ENCODE measurements around the gene PPP1R9A. TPM values are rescaled to one million over a fixed set of nuclear protein-coding genes. Genes with fewer than 3 reads are reported as not detected.

Gene PPP1R9A
- total RNA-seq, 1 donor from 2014 or later = 19.9 TPM

DNA sequence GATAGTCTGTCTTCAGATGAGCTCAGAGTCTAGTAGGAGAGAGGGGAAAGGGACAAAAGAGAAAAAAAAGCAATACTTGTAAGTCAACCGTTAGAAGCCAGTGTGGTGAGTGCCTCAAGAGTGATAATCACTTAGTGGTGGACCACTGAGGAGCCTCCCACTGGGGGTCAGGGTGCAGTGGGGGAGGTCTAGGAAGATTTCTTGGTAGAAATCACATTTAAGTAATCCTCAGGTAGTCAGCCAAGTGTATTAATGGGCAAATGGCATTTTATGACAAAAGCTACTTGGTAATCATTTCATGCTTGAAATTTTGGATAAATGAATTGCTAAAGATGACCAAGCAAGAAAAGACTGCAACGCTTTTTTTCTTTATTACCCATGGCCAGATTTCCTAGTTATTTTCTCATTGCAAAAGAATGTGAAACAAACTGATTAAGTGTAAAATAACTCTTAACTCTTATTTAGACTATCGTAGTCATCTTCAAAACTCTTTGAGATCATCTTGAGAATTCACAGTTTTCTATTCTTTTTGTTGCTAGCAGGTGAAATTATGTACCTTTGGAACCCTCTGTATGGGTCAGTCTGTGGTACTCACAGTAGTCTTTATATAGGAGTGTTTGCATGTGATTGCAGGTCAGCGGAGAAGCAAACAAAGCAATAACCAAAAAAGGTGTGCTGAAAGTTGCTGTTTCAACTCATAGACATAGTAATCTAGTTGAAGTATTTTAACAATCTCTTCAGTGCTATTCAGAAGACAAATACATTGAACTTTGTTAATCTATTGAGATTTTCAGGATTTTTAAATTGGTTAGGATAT, 63.9 kb downstream of the PPP1R9A start:
- Histone ChIP-seq H3K36me3 (ENCODE audit: control insufficient read depth, insufficient read depth, low read length) (no peaks in the 10 kb centered on the region), H3K27me3 (ENCODE audit: control insufficient read depth, insufficient read depth, low read length) (no peaks in the 10 kb centered on the region), H3K4me3 (ENCODE audit: low read depth, low read length) (no peak overlapping the region)
- DNase-seq (ENCODE audit: low read depth) = no peak
- TF ChIP-seq, protein P1, sequence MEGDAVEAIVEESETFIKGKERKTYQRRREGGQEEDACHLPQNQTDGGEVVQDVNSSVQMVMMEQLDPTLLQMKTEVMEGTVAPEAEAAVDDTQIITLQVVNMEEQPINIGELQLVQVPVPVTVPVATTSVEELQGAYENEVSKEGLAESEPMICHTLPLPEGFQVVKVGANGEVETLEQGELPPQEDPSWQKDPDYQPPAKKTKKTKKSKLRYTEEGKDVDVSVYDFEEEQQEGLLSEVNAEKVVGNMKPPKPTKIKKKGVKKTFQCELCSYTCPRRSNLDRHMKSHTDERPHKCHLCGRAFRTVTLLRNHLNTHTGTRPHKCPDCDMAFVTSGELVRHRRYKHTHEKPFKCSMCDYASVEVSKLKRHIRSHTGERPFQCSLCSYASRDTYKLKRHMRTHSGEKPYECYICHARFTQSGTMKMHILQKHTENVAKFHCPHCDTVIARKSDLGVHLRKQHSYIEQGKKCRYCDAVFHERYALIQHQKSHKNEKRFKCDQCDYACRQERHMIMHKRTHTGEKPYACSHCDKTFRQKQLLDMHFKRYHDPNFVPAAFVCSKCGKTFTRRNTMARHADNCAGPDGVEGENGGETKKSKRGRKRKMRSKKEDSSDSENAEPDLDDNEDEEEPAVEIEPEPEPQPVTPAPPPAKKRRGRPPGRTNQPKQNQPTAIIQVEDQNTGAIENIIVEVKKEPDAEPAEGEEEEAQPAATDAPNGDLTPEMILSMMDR (IDR thresholded peaks at IDR 0.05; ENCODE audit: insufficient read depth, low read length, poor library complexity, severe bottlenecking) = no peak

DNA sequence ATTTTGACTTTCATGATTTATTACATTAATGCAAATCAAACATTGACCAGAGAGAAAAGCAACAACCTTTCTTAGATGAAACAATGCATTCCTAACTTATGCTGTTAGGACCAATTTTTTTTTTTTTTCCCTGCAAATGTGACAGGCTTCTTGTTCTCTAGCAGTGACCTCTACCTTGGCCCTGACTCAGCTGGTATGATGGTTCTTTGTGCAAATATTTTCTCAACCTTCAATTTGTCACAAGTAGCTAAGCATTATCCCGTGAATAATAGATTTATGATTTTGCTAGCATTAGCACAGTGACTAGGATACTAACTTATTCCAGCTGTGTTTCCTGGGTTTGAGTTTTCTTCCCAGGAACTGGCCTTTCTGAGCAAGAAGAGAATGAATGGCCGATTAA, 64.9 kb downstream of the PPP1R9A start:
- TF ChIP-seq, protein P1 (IDR thresholded peaks at IDR 0.05; ENCODE audit: insufficient read depth, low read length, poor library complexity, severe bottlenecking) = no peak
- DNase-seq (ENCODE audit: low read depth) = no peak
- no peaks in the 10 kb centered on the region for H3K27me3 ChIP-seq (ENCODE audit: control insufficient read depth, insufficient read depth, low read length)
- H3K36me3 ChIP-seq (ENCODE audit: control insufficient read depth, insufficient read depth, low read length) = no peaks in the 10 kb centered on the region
- no peak overlapping the region for H3K4me3 ChIP-seq (ENCODE audit: low read depth, low read length)

DNA sequence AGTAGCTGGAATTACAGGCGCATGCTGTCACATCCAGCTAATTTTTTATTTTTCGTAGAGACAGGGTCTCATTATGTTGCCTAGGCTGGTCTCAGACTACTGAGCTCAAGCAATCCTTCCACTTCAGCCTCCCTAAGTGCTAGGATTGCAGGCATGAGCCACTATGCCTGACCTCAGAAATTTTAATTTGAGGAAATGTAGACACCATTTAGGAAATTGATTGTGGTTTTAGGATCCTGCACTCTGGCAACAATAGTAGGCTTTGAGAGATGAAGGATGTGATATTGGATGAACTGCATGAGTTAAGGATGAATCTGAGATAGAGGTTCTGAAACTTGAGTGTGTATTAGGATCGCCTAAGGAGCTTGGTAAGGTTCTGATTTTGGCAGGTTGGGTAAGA, 66.5 kb downstream of the PPP1R9A start:
- Histone ChIP-seq H3K4me3 (ENCODE audit: low read depth, low read length) (no peak overlapping the region), H3K36me3 (ENCODE audit: control insufficient read depth, insufficient read depth, low read length) (no peaks in the 10 kb centered on the region), H3K27me3 (ENCODE audit: control insufficient read depth, insufficient read depth, low read length) (no peaks in the 10 kb centered on the region)
- DNase-seq (ENCODE audit: low read depth) = no peak
- TF ChIP-seq, protein P1 (IDR thresholded peaks at IDR 0.05; ENCODE audit: insufficient read depth, low read length, poor library complexity, severe bottlenecking) = no peak

DNA sequence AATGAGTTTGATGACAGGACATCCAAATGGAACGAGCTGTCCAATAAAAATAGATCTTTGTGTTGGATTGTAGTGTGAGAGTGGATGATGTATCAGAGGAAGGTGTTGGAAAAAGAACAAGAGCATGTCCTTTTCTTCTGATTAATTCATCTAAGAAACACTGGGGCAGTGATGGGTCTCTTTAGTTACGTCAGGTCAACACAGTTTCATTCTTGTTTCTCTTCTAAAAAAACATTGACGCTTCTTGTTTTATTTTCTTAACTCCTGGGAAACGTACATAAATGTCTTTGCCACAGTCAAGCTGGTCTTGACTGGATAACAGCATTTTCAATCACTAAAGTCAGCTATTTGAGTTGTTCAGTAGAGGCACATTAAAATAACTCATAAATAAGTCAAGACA, 67.0 kb downstream of the PPP1R9A start:
- TF ChIP-seq, protein P1 (IDR thresholded peaks at IDR 0.05; ENCODE audit: insufficient read depth, low read length, poor library complexity, severe bottlenecking) = no peak
- Histone ChIP-seq H3K36me3 (ENCODE audit: control insufficient read depth, insufficient read depth, low read length) (no peaks in the 10 kb centered on the region), H3K4me3 (ENCODE audit: low read depth, low read length) (no peak overlapping the region), H3K27me3 (ENCODE audit: control insufficient read depth, insufficient read depth, low read length) (no peaks in the 10 kb centered on the region)
- no peak for DNase-seq (ENCODE audit: low read depth)

DNA sequence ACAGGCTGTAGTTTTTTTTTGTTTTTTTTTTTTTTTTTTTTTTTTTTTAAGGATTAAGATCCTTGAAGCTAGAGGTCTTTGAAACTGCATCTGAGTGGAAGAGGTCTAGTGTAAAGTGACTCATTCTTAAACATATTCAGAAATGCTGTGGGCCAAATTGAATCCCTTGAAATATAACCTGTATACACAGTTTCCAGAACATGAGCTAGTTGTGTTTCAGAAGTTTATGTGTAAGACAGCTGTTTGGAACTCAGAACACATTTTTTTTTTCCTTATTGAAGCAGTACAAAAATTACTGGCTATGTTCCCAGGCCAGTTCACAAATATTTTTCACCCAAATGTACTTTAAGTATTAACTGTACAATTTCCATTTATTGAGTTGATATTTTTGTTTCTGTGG, 67.9 kb downstream of the PPP1R9A start:
- TF ChIP-seq, protein P1 (IDR thresholded peaks at IDR 0.05; ENCODE audit: insufficient read depth, low read length, poor library complexity, severe bottlenecking) = no peak
- H3K36me3 ChIP-seq (ENCODE audit: control insufficient read depth, insufficient read depth, low read length) = no peaks in the 10 kb centered on the region
- no peak overlapping the region for H3K4me3 ChIP-seq (ENCODE audit: low read depth, low read length)
- DNase-seq (ENCODE audit: low read depth) = no peak
- H3K27me3 ChIP-seq (ENCODE audit: control insufficient read depth, insufficient read depth, low read length) = no peaks in the 10 kb centered on the region

Data from kidney epithelial cell (primary cell).